Measurements from ENCODE around the gene DVL2. TPM values are rescaled to one million over a fixed set of nuclear protein-coding genes. Genes with fewer than 3 reads are reported as not detected.
A peak's percentile ranks its signal among the peaks of the same experiment; 100 is the strongest.

The DVL2 gene
- total RNA-seq, 1 experiment from 2014 or later, result 36.9 TPM

- H3K27me3 ChIP-seq (ENCODE audit: low read length), result no peaks in the 10 kb centered on the region
- H3K27ac ChIP-seq (ENCODE audit: low read length), result peak overlapping the region; percentile 83; the same call in 1 of the 2 replicates
- H3K9ac ChIP-seq (ENCODE audit: low read length), result peak overlapping the region; percentile 93; the same call in 1 of the 2 replicates
- DNase-seq (no peak), ATAC-seq (no peak)
- intact Hi-C loops (cut with micrococcal nuclease), result loop anchor here (5.0 kb wide), 1 partner anchor 222 kb away; the partner anchor contains the start of genes POLR2A and SLC35G6
- no peak for TF ChIP-seq EZH2 (IDR thresholded peaks at IDR 0.05; ENCODE audit: low read length, unreplicated experiment)
- no peak for TF ChIP-seq EZH2phosphoT487 (IDR thresholded peaks at IDR 0.05; ENCODE audit: borderline replicate concordance, low read length)
- TF ChIP-seq CTCF (conservative IDR thresholded peaks at IDR 0.05; ENCODE audit: low read depth, low read length), result no peak
- POLR2A ChIA-PET (ENCODE audit: unreplicated experiment), result no interaction called here
- peaks cover 4% of the 10 kb centered on the region; the same call in 1 of the 2 replicates for H3K36me3 ChIP-seq (ENCODE audit: low read depth, low read length)
- H3F3A ChIP-seq (ENCODE audit: low read length, unreplicated experiment), result no peaks in the 10 kb centered on the region
- peak overlapping the region; percentile 96 for H3K4me2 ChIP-seq (ENCODE audit: low read length)
- CTCF ChIA-PET, result no interaction called here
- H2AFZ ChIP-seq (ENCODE audit: low read length), result no peak overlapping the region
- H4K20me1 ChIP-seq (ENCODE audit: low read length), result peaks cover 14% of the 10 kb centered on the region; the same call in 1 of the 2 replicates
- H3K4me3 ChIP-seq (ENCODE audit: low read length), result peak overlapping the region; percentile 97
- H3K4me1 ChIP-seq (ENCODE audit: insufficient read depth, low read length), result peaks cover 27% of the 10 kb centered on the region
- H3K9me2 ChIP-seq (replicated peaks; ENCODE audit: low read length), result no peaks in the 10 kb centered on the region
- no peaks in the 10 kb centered on the region for H3K9me3 ChIP-seq (ENCODE audit: low read length)
- peaks cover 50% of the 10 kb centered on the region for H3K79me2 ChIP-seq (ENCODE audit: low read length)
- no TSS peak for BruUV-seq (replicated peaks)
These were observed 25.8 kb upstream of the DVL2 start for GRCh38 chr17:7260151-7260550.

- H3F3A ChIP-seq (ENCODE audit: low read length, unreplicated experiment), result no peaks in the 10 kb centered on the region
- H3K27ac ChIP-seq (ENCODE audit: low read length), result no peak overlapping the region
- H3K9me2 ChIP-seq (replicated peaks; ENCODE audit: low read length), result no peaks in the 10 kb centered on the region
- H2AFZ ChIP-seq (ENCODE audit: low read length), result no peak overlapping the region
- H3K9ac ChIP-seq (ENCODE audit: low read length), result no peak overlapping the region
- CTCF ChIA-PET, result no interaction called here
- peaks cover 27% of the 10 kb centered on the region for H3K4me1 ChIP-seq (ENCODE audit: insufficient read depth, low read length)
- peaks cover 7% of the 10 kb centered on the region; the same call in 1 of the 2 replicates for H3K36me3 ChIP-seq (ENCODE audit: low read depth, low read length)
- H3K79me2 ChIP-seq (ENCODE audit: low read length), result peaks cover 55% of the 10 kb centered on the region
- no peak for ATAC-seq
- H3K4me3 ChIP-seq (ENCODE audit: low read length), result no peak overlapping the region
- no peaks in the 10 kb centered on the region for H3K9me3 ChIP-seq (ENCODE audit: low read length)
- no peak for TF ChIP-seq EZH2phosphoT487 (IDR thresholded peaks at IDR 0.05; ENCODE audit: borderline replicate concordance, low read length)
- TF ChIP-seq CTCF (conservative IDR thresholded peaks at IDR 0.05; ENCODE audit: low read depth, low read length), result no peak
- TF ChIP-seq EZH2 (IDR thresholded peaks at IDR 0.05; ENCODE audit: low read length, unreplicated experiment), result no peak
- POLR2A ChIA-PET (ENCODE audit: unreplicated experiment), result no interaction called here
- H3K4me2 ChIP-seq (ENCODE audit: low read length), result peak overlapping the region; percentile 50
- DNase-seq, result no peak
- intact Hi-C loops (cut with micrococcal nuclease), result no loop called here
- peaks cover 14% of the 10 kb centered on the region; the same call in 1 of the 2 replicates for H4K20me1 ChIP-seq (ENCODE audit: low read length)
- no TSS peak for BruUV-seq (replicated peaks)
- no peaks in the 10 kb centered on the region for H3K27me3 ChIP-seq (ENCODE audit: low read length)
These were observed 25.2 kb upstream of the DVL2 start for GRCh38 chr17:7259555-7259889.

DNA sequence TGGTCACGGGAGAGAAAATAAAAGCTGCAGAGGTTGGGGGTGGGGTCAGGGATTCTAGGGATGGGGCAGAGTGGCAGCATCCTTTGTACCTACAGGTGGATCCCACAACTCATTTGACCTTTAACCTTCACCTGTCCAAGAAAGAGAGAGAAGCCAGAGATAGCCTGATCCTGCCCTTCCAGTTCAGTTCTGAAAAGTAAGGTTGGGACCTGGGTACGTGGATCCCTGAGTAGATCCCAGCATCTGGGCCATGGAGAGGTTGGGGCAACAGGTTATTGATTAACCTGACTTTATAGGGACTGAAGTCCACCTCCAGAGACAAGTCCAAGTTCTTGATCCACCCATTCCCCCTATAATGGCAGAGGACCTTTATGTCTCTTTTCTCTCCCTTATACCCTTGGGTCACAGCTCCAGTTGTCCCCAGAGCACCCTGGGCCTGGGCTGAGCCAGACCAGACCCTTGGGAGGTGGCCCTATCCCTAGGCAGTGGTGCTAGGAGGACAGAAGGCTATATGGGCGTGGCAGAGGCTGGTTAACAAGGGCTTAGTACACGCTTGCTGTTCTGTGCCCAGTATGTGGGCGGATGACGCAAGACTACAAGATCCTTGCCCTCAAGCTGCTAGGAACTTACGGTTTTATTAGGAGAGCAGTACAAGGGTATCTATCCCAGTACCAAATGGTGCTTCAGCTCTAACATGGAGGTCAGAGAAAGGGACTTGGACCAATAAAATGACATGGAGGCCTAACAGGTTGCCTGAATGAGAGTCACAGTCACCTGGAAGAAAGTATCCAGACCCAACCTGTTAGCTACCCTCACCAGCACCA lies 24.6 kb upstream of the DVL2 start:
- POLR2A ChIA-PET (ENCODE audit: unreplicated experiment), result no interaction called here

More for the DNA sequence above, 24.6 kb upstream of the DVL2 start:
- peaks cover 27% of the 10 kb centered on the region for H3K4me1 ChIP-seq (ENCODE audit: insufficient read depth, low read length)
- no peak for TF ChIP-seq EZH2phosphoT487 (IDR thresholded peaks at IDR 0.05; ENCODE audit: borderline replicate concordance, low read length)
- no peak for TF ChIP-seq EZH2 (IDR thresholded peaks at IDR 0.05; ENCODE audit: low read length, unreplicated experiment)
- TF ChIP-seq CTCF (conservative IDR thresholded peaks at IDR 0.05; ENCODE audit: low read depth, low read length), result no peak
- intact Hi-C loops (cut with micrococcal nuclease), result no loop called here
- DNase-seq (peak; percentile 38), ATAC-seq (no peak)
- no peak overlapping the region for H2AFZ ChIP-seq (ENCODE audit: low read length)
- no peaks in the 10 kb centered on the region for H3K9me2 ChIP-seq (replicated peaks; ENCODE audit: low read length)
- peaks cover 7% of the 10 kb centered on the region; the same call in 1 of the 2 replicates for H3K36me3 ChIP-seq (ENCODE audit: low read depth, low read length)
- H3K9ac ChIP-seq (ENCODE audit: low read length), result no peak overlapping the region
- H3F3A ChIP-seq (ENCODE audit: low read length, unreplicated experiment), result no peaks in the 10 kb centered on the region
- peak overlapping the region; percentile 50 for H3K4me2 ChIP-seq (ENCODE audit: low read length)
- H3K79me2 ChIP-seq (ENCODE audit: low read length), result peaks cover 61% of the 10 kb centered on the region
- no peak overlapping the region for H3K27ac ChIP-seq (ENCODE audit: low read length)
- no TSS peak for BruUV-seq (replicated peaks)
- CTCF ChIA-PET, result interaction anchor here (0.6 kb wide), 1 partner anchor 178 kb away, joined by 3 read pairs; no protein-coding TSS in a partner anchor
- H4K20me1 ChIP-seq (ENCODE audit: low read length), result peaks cover 14% of the 10 kb centered on the region; the same call in 1 of the 2 replicates
- no peaks in the 10 kb centered on the region for H3K27me3 ChIP-seq (ENCODE audit: low read length)
- no peak overlapping the region for H3K4me3 ChIP-seq (ENCODE audit: low read length)
- no peaks in the 10 kb centered on the region for H3K9me3 ChIP-seq (ENCODE audit: low read length)

Data from PC-3 (cell line).